HG03097 (cell line): ENCODE measurements around the gene ATOH8.

ENCODE experiments used
- ATAC-seq: cut with Tn5 transposase; IDR thresholded peaks from one replicate; pipeline ENCODE4 v1.9.1; 2021; ENCODE audit not compliant: unreplicated experiment, low FRiP score

ATOH8 gene

GRCh38 chr2:85718009-85718391, 35.8 kb upstream of the ATOH8 start:
- no peak for ATAC-seq

- ATAC-seq, result no peak
These were observed 34.8 kb upstream of the ATOH8 start for GRCh38 chr2:85718885-85719492.

- no peak for ATAC-seq
These were observed 34.1 kb upstream of the ATOH8 start for GRCh38 chr2:85719609-85720240.

- no peak for ATAC-seq
These were observed 33.3 kb upstream of the ATOH8 start for GRCh38 chr2:85720533-85720932.

GRCh38 chr2:85721641-85722040, 32.1 kb upstream of the ATOH8 start:
- no peak for ATAC-seq

- ATAC-seq, result no peak
These were observed 31.3 kb upstream of the ATOH8 start for GRCh38 chr2:85722519-85722918.

GRCh38 chr2:85723707-85724360, 30.0 kb upstream of the ATOH8 start:
- ATAC-seq, result no peak

GRCh38 chr2:85724731-85725181, 29.0 kb upstream of the ATOH8 start:
- ATAC-seq, result no peak

- no peak for ATAC-seq
These were observed 28.3 kb upstream of the ATOH8 start for GRCh38 chr2:85725451-85725850.

GRCh38 chr2:85727798-85728197, 26.0 kb upstream of the ATOH8 start:
- no peak for ATAC-seq

GRCh38 chr2:85728342-85728741, 25.4 kb upstream of the ATOH8 start:
- no peak for ATAC-seq

- no peak for ATAC-seq
These were observed 24.6 kb upstream of the ATOH8 start for GRCh38 chr2:85728883-85729824.

GRCh38 chr2:85729825-85730510, 23.8 kb upstream of the ATOH8 start:
- no peak for ATAC-seq

- no peak for ATAC-seq
These were observed 23.0 kb upstream of the ATOH8 start for GRCh38 chr2:85730686-85731230.

GRCh38 chr2:85731606-85732005, 22.2 kb upstream of the ATOH8 start:
- ATAC-seq, result no peak

GRCh38 chr2:85732467-85733120, 21.2 kb upstream of the ATOH8 start:
- no peak for ATAC-seq

GRCh38 chr2:85733121-85733960, 20.4 kb upstream of the ATOH8 start:
- ATAC-seq, result no peak

GRCh38 chr2:85734015-85734414, 19.8 kb upstream of the ATOH8 start:
- no peak for ATAC-seq
